ENCODE measurements around the gene TMEM131. TPM values are rescaled to one million over a fixed set of nuclear protein-coding genes. Genes with fewer than 3 reads are reported as not detected.
"Not testable (repeated sequence)": the region's sequence is repeated elsewhere in the genome, so short reads cannot be mapped to it uniquely, and the experiment has no call there.

TMEM131 gene
- total RNA-seq, 1 donor from 2014 or later, result 11.7 TPM

DNA sequence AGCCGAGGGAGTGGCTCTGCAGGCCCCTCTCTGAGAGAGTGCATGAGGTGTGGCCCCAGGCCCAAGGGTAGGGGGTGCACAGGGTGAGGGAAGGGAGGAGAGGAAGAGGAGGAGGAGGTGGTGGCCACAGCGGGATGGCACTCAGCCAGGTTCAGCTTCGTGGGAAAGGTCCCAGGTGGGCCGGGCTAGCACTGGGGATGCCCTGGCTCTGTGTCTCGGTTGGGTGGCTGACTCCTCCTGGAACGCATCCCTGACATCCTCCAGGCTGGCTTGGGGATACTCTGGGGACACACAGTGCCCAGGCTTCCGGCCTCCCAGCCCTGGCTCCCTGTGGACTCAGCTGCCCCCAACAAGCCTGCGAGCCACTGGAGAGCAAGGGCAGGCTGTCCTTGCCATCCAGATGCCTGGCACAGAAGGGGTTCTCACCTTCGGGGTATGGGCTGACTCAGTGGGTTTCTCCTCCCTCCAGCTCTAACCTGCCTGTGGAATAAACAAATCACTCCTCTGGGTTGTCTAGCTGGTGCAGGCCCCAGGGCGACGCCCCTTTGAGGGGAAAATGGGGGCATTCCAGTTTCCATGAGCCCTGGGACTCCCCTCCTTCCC lies 283.0 kb downstream of the TMEM131 start:
- DNase-seq (ENCODE audit: low read depth in 2 of 2), result no peak

GRCh38 chr2:97712175-97712574 lies 283.6 kb downstream of the TMEM131 start:
- not testable (repeated sequence) for DNase-seq (ENCODE audit: low read depth in 2 of 2)

DNA sequence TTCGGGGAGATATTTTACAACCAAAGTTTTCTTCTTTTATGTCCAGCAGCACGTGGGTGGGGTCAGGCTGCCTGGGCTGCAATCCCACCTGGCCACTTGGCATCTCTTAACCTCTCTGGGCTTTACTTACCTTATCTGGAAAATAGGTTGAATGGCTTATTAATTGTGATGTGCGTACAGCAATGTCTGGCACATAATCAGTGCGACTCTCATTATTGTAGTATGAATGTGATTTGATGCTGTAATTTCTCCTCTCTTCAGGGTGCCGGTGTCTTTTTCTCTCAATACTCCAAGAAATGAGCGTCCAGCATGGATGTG lies 284.4 kb downstream of the TMEM131 start:
- DNase-seq (ENCODE audit: low read depth in 2 of 2), result no peak

DNA sequence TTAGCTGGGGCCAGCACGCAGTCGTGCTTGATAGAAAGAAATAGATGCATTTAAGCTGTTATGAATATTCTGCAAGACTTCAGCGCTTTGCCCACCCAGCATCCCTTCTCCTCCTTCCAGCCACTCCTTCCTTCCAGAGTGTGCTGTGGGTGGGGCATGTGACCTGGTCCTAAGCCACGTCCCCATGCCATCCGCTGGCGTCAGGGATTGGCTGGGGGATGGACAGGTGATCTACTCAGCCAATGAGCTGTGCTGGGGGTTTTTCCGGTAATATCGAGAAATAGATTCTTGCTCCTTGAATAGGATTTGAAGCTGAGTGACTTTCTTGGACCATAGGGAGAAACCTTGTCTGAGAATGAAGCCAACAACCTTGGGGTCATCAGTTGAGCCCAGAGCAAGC lies 287.1 kb downstream of the TMEM131 start:
- DNase-seq (ENCODE audit: low read depth in 2 of 2), result no peak

DNA sequence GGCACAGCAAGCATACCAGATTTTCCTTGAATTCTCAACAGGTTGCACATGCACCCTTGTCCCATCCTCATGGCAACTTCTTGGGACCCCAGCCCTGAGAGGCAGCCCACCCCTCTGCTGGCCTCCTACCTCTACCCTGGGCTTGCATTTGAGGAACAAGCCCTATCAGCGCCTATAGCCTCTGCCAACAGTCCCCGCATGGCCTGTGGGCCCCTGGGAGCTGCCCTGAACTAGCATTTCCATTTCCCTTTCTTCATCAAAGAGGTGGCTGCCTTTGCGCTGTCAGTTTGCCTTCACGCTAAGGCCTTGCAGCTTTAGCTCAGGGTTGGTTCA lies 287.7 kb downstream of the TMEM131 start:
- DNase-seq (ENCODE audit: low read depth in 2 of 2), result no peak

- DNase-seq (ENCODE audit: low read depth in 2 of 2), result no peak
These were observed 288.2 kb downstream of the TMEM131 start for GRCh38 chr2:97707362-97708047.

DNA sequence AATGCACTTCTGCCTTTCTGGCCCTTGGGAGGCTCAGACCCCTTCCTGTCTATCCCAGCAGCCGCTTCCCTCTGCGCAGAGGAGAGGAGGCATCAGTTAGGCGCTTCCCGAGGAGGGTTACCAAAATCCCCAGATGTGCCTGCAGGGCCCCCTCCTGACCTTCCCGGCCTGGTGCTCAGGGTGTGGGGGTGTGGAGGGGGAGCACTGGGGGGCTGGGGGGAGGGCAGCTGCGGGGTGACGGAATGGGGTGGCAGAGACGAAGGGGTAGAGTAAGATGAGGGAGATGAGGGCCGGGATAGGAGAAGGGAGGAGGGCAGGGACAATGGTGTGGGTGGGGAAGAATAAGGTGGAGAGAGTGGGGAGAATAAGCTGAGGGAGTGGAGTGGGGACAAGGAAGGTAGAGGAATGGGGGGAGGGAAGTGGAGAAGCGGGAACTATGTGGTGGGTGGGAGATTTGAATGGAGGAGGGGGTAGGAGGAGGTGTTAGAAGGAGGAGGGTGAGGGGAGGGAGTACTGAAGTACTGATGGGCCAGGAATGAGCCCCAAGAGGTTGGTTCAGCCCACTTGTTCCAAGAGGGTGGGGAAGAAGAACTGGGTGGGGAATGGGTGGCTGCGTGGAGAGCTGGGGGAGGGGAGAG lies 288.9 kb downstream of the TMEM131 start:
- DNase-seq (ENCODE audit: low read depth in 2 of 2), result no peak

Other genes starting within 250 kb of the TMEM131 start
- not detected in 2 replicates for gene VWA3B, start 91.2 kb upstream of the TMEM131 start, total RNA-seq

All from lung microvascular endothelial cell (primary cell).